ENCODE data around the gene SLC23A1.

- TF ChIP-seq, protein P1, sequence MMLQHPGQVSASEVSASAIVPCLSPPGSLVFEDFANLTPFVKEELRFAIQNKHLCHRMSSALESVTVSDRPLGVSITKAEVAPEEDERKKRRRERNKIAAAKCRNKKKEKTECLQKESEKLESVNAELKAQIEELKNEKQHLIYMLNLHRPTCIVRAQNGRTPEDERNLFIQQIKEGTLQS (IDR thresholded peaks at IDR 0.05) = no peak
- TF ChIP-seq CTCF (IDR thresholded peaks at IDR 0.05; ENCODE audit: low read depth, low read length, missing input control) = no peak
- no peak for TF ChIP-seq JUND (IDR thresholded peaks at IDR 0.05)
- no peak for TF ChIP-seq REST (IDR thresholded peaks at IDR 0.05)
- no peak for TF ChIP-seq GABPA (IDR thresholded peaks at IDR 0.05 in 1 of 2, conservative IDR thresholded peaks at IDR 0.05 in 1 of 2)
Observed at GRCh38 chr5:139378941-139379361, 4.1 kb downstream of the SLC23A1 start.

Measured in liver (tissue), 3 donors.